Keratinocyte (primary cell): ENCODE results near the gene SEMA3C. TPM values are rescaled to one million over a fixed set of nuclear protein-coding genes. Genes with fewer than 3 reads are reported as not detected.

Source experiments
- DNase-seq: peaks from one replicate; pipeline ENCODE4 v3.0.0-alpha.2; 2011; ENCODE audit warnings: low read depth, missing footprints, low spot score
- FAIRE-seq: peaks from 2 replicates; lab custom pipeline; 2011; peaks lifted over from hg19 to GRCh38; lab: Jason Lieb, UNC
- H2AFZ ChIP-seq: 2 replicates; pipeline ENCODE4 v1.6.0; 2012; ENCODE audit warnings: low read length, control low read depth, inconsistent platforms; ENCODE audit not compliant: control insufficient read depth
- H3K27ac ChIP-seq: 2 replicates; pipeline ENCODE4 v1.5.1; 2011; ENCODE audit warnings: low read length; ENCODE audit not compliant: control insufficient read depth, insufficient read depth
- H3K27me3 ChIP-seq: 3 replicates; pipeline ENCODE4 v1.6.0; 2011; ENCODE audit warnings: low read length; ENCODE audit not compliant: control insufficient read depth, insufficient read depth; ENCODE audit errors: extremely low read depth
- H3K36me3 ChIP-seq, 2 experiments: 2 replicates in 1 of 2; 3 replicates in 1 of 2; pipeline ENCODE4 v1.5.1; 2011; ENCODE audit warnings: low read length in 2 of 2, mild to moderate bottlenecking in 1 of 2; ENCODE audit not compliant: control insufficient read depth in 2 of 2, insufficient read depth in 2 of 2; ENCODE audit errors: extremely low read depth in 1 of 2
- H3K4me1 ChIP-seq: 3 replicates; pipeline ENCODE4 v1.5.1; 2011; ENCODE audit warnings: low read length; ENCODE audit not compliant: control insufficient read depth, insufficient read depth; ENCODE audit errors: extremely low read depth
- H3K4me2 ChIP-seq: 3 replicates; pipeline ENCODE4 v1.6.0; 2011; ENCODE audit warnings: low read depth, low read length; ENCODE audit not compliant: control insufficient read depth, insufficient read depth; ENCODE audit errors: extremely low read depth
- H3K4me3 ChIP-seq, 3 experiments: fragments of 200-600 bp in 1 of 3; sonication (generic) in 1 of 3; 2 replicates in 2 of 3; 3 replicates in 1 of 3; pipeline ENCODE4 v1.5.1; 2011 to 2016; ENCODE audit warnings: low read length in 3 of 3, mild to moderate bottlenecking in 3 of 3, control low read depth in 2 of 3, inconsistent platforms in 1 of 3, low read depth in 1 of 3, mixed read lengths in 1 of 3, mixed run types in 1 of 3, moderate library complexity in 1 of 3; ENCODE audit not compliant: control insufficient read depth in 2 of 3, insufficient read depth in 2 of 3; ENCODE audit errors: extremely low read depth in 1 of 3
- H3K79me2 ChIP-seq: 2 replicates; pipeline ENCODE4 v1.6.0; 2012; ENCODE audit warnings: low read length; ENCODE audit not compliant: control insufficient read depth, insufficient read depth
- H3K9ac ChIP-seq: 3 replicates; pipeline ENCODE4 v1.6.0; 2011; ENCODE audit warnings: low read length; ENCODE audit not compliant: control insufficient read depth, insufficient read depth; ENCODE audit errors: extremely low read depth
- H3K9me1 ChIP-seq: 3 replicates; pipeline ENCODE4 v1.6.0; 2011; ENCODE audit warnings: low read length; ENCODE audit not compliant: control insufficient read depth, insufficient read depth; ENCODE audit errors: extremely low read depth
- H3K9me3 ChIP-seq: 2 replicates; pipeline ENCODE4 v1.5.1; 2012; ENCODE audit warnings: low read depth, low read length; ENCODE audit not compliant: control insufficient read depth
- H4K20me1 ChIP-seq: 3 replicates; pipeline ENCODE4 v1.6.0; 2011; ENCODE audit warnings: low read length; ENCODE audit not compliant: control insufficient read depth, insufficient read depth; ENCODE audit errors: extremely low read depth
- CTCF ChIP-seq, 3 experiments: IDR thresholded peaks in 1 of 3; conservative IDR thresholded peaks in 1 of 3; optimal IDR thresholded peaks in 1 of 3; 2 replicates in 2 of 3; 3 replicates in 1 of 3; pipeline versions ENCODE3 to v1.5.1; 2011; ENCODE audit warnings: low read length in 3 of 3, mild to moderate bottlenecking in 3 of 3, moderate library complexity in 2 of 3, control low read depth in 1 of 3, inconsistent platforms in 1 of 3; ENCODE audit not compliant: insufficient read depth in 2 of 3; ENCODE audit errors: extremely low read depth in 1 of 3
- EZH2 ChIP-seq: IDR thresholded peaks from one replicate; pipeline ENCODE4 v1.6.1; 2012; ENCODE audit warnings: inconsistent platforms, mild to moderate bottlenecking, low read length, moderate library complexity
- dilution Hi-C: fragments of 300-500 bp; cut with MboI; formaldehyde crosslinking; loops from one replicate; pipeline ENCODE4 v1.7.0; 2020; ENCODE audit warnings: low sequenced_read_pairs; ENCODE audit not compliant: extremely low pct_ligation_motif_present
- polyA plus RNA-seq, 5 experiments: library from polyadenylated mRNA; depleted of rRNA in 3 of 5; stranded (reverse) in 3 of 5; stranded (forward) in 1 of 5; unstranded in 1 of 5; fragments of >200 nt; gene quantifications; 1 replicate in 1 of 5; 2 replicates in 3 of 5; 3 replicates in 1 of 5; pipeline versions ENCODE4 v1.2.1 to v1.2.3, GENCODE V29; 2011 to 2012; ENCODE audit warnings: missing spikeins in 2 of 5, low read depth in 1 of 5, low replicate concordance in 1 of 5

Gene SEMA3C
- polyA plus RNA-seq, 1 donor (not counting 4 experiments of a cell fraction or from before 2014, with no cell fraction given): 142 TPM

GRCh38 chr7:80708123-80708522, 210.7 kb downstream of the SEMA3C start:
- dilution Hi-C loops: no loop called here
- H3K9ac ChIP-seq: no peak overlapping the region
- H3K27me3 ChIP-seq: no peaks in the 10 kb centered on the region
- no peaks in the 10 kb centered on the region for H3K4me1 ChIP-seq
- no peak overlapping the region for H2AFZ ChIP-seq
- no peaks in the 10 kb centered on the region for H4K20me1 ChIP-seq
- H3K9me1 ChIP-seq: no peaks in the 10 kb centered on the region
- H3K27ac ChIP-seq: no peak overlapping the region
- H3K4me2 ChIP-seq: no peak overlapping the region
- H3K9me3 ChIP-seq: no peaks in the 10 kb centered on the region
- no peak for FAIRE-seq
- no peaks in the 10 kb centered on the region for H3K36me3 ChIP-seq
- H3K79me2 ChIP-seq: no peaks in the 10 kb centered on the region
- TF ChIP-seq CTCF (optimal IDR thresholded peaks at IDR 0.05 in 1 of 3, IDR thresholded peaks at IDR 0.05 in 1 of 3, conservative IDR thresholded peaks at IDR 0.05 in 1 of 3; ENCODE audit: extremely low read depth in 1 of 3, insufficient read depth in 2 of 3, low read length in 3 of 3) (no peak), EZH2 (no peak)
- DNase-seq: no peak
- H3K4me3 ChIP-seq: no peak overlapping the region

DNA sequence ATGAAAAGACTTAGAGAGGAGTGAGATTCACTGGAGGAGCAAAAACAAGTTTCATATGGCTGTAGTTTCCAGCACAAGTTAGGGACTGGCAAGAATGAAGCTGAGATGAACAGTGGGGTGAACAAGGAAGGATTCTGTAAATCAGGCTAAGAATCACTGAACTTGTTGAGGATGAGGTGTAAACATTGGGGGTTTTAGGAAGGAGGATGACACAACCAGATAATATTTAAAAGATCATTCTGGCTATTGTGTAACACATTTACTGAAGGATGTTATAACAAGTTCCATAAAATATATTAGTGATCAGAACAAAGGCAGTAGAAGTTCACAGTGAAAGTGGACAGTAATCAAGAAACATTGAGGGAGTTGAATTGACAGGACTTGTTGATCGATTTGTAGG, 211.5 kb downstream of the SEMA3C start:
- Histone ChIP-seq H3K4me3 (no peak overlapping the region), H3K27me3 (no peaks in the 10 kb centered on the region), H3K9me3 (no peaks in the 10 kb centered on the region), H4K20me1 (no peaks in the 10 kb centered on the region), H3K9me1 (no peaks in the 10 kb centered on the region), H3K4me1 (no peaks in the 10 kb centered on the region), H3K27ac (no peak overlapping the region), H3K36me3 (no peaks in the 10 kb centered on the region), H3K4me2 (no peak overlapping the region), H3K79me2 (no peaks in the 10 kb centered on the region), H2AFZ (no peak overlapping the region), H3K9ac (no peak overlapping the region)
- dilution Hi-C loops: no loop called here
- no peak for FAIRE-seq
- TF ChIP-seq EZH2: no peak
- no peak for TF ChIP-seq CTCF (optimal IDR thresholded peaks at IDR 0.05 in 1 of 3, IDR thresholded peaks at IDR 0.05 in 1 of 3, conservative IDR thresholded peaks at IDR 0.05 in 1 of 3; ENCODE audit: extremely low read depth in 1 of 3, insufficient read depth in 2 of 3, low read length in 3 of 3)
- no peak for DNase-seq
